Omental fat pad (tissue), 4 donors: ENCODE data around the gene IL5RA. TPM values are rescaled to one million over a fixed set of nuclear protein-coding genes. Genes with fewer than 3 reads are reported as not detected.

Experiments used
- ATAC-seq: fragments of 150-250 bp; one replicate; pipeline ENCODE4 v1.9.1; 2016; ENCODE audit warnings: mild to moderate bottlenecking, moderate library complexity; ENCODE audit not compliant: low FRiP score
- DNase-seq: peaks from one replicate; pipeline ENCODE4 v3.0.0-alpha.2; 2019; ENCODE audit warnings: low spot score
- total RNA-seq, 4 donors: library from RNA; depleted of rRNA; stranded (reverse); fragments of >200 nt; gene quantifications; one replicate each; pipeline ENCODE4 v1.1.0, GENCODE V29; 2016
- TF ChIP-seq, protein P1 (sequence below), 3 donors: fragments of 450-650 bp; IDR thresholded peaks; one replicate each; pipeline ENCODE4 v1.5.1; 2016 to 2017; ENCODE audit warnings: antibody characterized with exemption in 3 of 3, mild to moderate bottlenecking in 3 of 3, moderate library complexity in 2 of 3

Gene IL5RA
- total RNA-seq, 4 donors from 2014 or later: 0.36 to 0.47 (median 0.46) TPM; not detected in 1

DNA sequence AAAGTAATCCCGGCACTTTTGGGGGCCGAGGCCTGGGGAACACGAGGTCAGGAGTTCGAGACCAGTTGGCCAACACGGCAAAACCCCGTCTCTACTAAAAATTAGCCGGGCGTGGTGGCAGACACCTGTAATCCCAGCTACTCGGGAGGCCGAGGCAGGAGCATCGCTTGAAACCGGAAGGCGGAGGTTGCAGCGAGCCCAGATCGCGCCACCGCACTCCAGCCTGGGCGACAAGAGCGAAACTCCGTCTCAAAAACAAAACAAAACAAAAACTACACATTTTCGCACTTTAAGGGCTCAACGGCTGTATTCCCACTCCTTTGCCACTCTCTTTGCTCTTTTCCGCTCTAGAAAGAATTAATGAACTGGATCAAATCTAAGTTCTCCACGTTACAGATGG, 15.8 kb upstream of the IL5RA start:
- ATAC-seq: no peak
- no peak for DNase-seq
- TF ChIP-seq, protein P1, sequence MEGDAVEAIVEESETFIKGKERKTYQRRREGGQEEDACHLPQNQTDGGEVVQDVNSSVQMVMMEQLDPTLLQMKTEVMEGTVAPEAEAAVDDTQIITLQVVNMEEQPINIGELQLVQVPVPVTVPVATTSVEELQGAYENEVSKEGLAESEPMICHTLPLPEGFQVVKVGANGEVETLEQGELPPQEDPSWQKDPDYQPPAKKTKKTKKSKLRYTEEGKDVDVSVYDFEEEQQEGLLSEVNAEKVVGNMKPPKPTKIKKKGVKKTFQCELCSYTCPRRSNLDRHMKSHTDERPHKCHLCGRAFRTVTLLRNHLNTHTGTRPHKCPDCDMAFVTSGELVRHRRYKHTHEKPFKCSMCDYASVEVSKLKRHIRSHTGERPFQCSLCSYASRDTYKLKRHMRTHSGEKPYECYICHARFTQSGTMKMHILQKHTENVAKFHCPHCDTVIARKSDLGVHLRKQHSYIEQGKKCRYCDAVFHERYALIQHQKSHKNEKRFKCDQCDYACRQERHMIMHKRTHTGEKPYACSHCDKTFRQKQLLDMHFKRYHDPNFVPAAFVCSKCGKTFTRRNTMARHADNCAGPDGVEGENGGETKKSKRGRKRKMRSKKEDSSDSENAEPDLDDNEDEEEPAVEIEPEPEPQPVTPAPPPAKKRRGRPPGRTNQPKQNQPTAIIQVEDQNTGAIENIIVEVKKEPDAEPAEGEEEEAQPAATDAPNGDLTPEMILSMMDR (IDR thresholded peaks at IDR 0.05): no peak

GRCh38 chr3:3119393-3119851, 9.2 kb upstream of the IL5RA start:
- no peak for ATAC-seq
- TF ChIP-seq, protein P1 (IDR thresholded peaks at IDR 0.05): no peak
- DNase-seq: no peak

DNA sequence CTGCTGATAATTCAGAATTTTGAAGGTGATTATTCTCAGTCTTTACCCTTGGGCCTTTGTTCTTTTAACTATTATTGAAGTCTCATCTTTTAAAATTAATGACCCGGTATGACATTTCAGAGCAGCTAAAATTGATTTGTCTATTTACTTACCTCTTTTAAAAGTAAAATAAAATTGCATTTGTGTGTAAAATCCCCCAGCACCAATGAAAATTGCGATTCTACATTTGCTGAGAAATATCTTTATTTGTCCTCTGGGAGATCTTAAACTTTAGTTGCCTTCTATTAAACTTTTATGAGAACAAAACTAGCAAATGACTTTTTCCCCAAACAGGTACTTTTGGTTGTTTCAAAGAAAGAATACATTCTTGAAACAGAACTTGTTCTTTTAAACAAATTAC, 7.5 kb upstream of the IL5RA start:
- DNase-seq (no peak), ATAC-seq (no peak)
- TF ChIP-seq, protein P1 (IDR thresholded peaks at IDR 0.05): no peak

DNA sequence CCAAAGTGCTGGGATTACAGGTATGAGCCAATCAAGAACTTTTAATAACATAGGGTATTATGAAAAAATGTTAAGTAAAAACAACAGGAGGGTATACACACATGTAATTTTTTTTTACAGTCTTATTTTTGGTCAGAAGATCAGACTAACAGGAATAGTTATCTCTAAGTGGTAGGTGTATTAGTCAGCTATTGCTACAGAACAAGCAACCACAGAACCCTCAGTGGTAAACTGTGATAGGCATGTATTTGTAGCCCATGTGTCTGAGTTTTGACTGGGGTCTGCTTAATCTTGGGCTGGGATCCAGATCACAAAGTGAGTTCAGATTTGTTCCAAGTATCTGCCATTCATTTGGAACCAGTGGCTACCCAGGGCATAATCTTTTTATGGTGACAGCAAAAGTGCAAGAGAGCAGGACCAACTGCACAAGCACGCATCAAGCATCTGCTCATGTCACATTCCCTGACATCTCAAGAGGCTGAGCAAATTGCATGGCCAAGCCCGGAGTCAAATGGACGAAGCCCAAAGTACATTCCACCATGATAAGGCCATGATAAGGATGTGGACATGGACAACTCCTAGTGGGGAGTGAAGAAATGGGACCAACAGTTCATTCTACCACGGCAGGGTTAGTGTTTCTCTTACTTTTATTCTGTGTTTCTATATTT, 3.0 kb upstream of the IL5RA start:
- ATAC-seq (no peak), DNase-seq (no peak)
- TF ChIP-seq, protein P1 (IDR thresholded peaks at IDR 0.05): no peak

GRCh38 chr3:3110749-3111361, 681 bp upstream of the IL5RA start:
- DNase-seq: no peak
- ATAC-seq: no peak
- TF ChIP-seq, protein P1 (IDR thresholded peaks at IDR 0.05): no peak

- ATAC-seq (no peak), DNase-seq (no peak)
- TF ChIP-seq, protein P1 (IDR thresholded peaks at IDR 0.05): no peak
Measured at GRCh38 chr3:3109407-3110298, 521 bp downstream of the IL5RA start.
